Nephron progenitor cell (in vitro differentiated cells): ENCODE data around the gene RBMS1.

Source experiments
- DNase-seq: peaks from one replicate; pipeline ENCODE4 v3.0.0; 2021
- H3K27ac Mint-ChIP-seq: 2 replicates; pipeline ENCODE4 v1.8.0; 2021; ENCODE audit warnings: mild to moderate bottlenecking, moderate library complexity, mixed read lengths
- H3K27me3 Mint-ChIP-seq: 2 replicates; pipeline ENCODE4 v1.8.0; 2021; ENCODE audit warnings: mild to moderate bottlenecking, low read depth, mixed read lengths; ENCODE audit not compliant: poor library complexity
- H3K36me3 Mint-ChIP-seq: 2 replicates; pipeline ENCODE4 v1.8.0; 2021; ENCODE audit warnings: low read depth, mixed read lengths
- H3K4me1 Mint-ChIP-seq: 2 replicates; pipeline ENCODE4 v1.8.0; 2021; ENCODE audit warnings: mixed read lengths
- H3K4me3 Mint-ChIP-seq: 2 replicates; pipeline ENCODE4 v1.8.0; 2021; ENCODE audit warnings: mild to moderate bottlenecking, moderate library complexity, mixed read lengths
- H3K9me3 Mint-ChIP-seq: 2 replicates; pipeline ENCODE4 v1.8.0; 2021; ENCODE audit warnings: mild to moderate bottlenecking, moderate library complexity, mixed read lengths
- CTCF ChIP-seq: fragments of 200-600 bp; sonication (generic); IDR thresholded peaks from 2 replicates; pipeline ENCODE4 v1.5.0; 2021; ENCODE audit warnings: antibody characterized with exemption

Gene RBMS1

GRCh38 chr2:160309585-160309984 lies 184.0 kb downstream of the RBMS1 start:
- Mint-ChIP-seq H3K27ac (peak overlapping the region; percentile 93), H3K9me3 (no peaks in the 10 kb centered on the region), H3K4me3 (no peak overlapping the region), H3K36me3 (peaks cover 38% of the 10 kb centered on the region), H3K27me3 (no peaks in the 10 kb centered on the region), H3K4me1 (peaks cover 26% of the 10 kb centered on the region)
- TF ChIP-seq CTCF: no peak
- no peak for DNase-seq

DNA sequence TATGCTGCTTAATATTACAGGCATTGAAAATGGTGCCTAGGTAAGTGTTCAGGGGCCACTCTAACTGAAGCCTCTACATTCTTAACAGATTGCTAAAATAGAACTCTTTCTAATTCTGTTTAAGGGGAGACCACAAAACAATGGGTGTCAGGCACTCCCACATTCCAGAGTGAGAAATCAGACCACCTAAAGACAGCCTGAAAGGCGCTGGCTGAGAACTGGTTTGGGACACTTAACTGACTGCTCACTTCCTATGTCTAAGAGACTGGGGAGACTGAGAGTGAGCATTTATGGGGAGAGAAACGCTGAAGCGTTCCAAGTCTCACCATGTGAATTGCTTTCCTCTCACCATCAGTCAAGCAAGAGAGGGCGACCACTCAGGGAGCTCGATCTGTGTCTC lies 184.7 kb downstream of the RBMS1 start:
- no peak for TF ChIP-seq CTCF
- no peaks in the 10 kb centered on the region for H3K27me3 Mint-ChIP-seq
- H3K4me1 Mint-ChIP-seq: peaks cover 25% of the 10 kb centered on the region
- no peaks in the 10 kb centered on the region for H3K9me3 Mint-ChIP-seq
- DNase-seq: no peak
- H3K27ac Mint-ChIP-seq: peak overlapping the region; percentile 93
- H3K36me3 Mint-ChIP-seq: peaks cover 39% of the 10 kb centered on the region
- no peak overlapping the region for H3K4me3 Mint-ChIP-seq

DNA sequence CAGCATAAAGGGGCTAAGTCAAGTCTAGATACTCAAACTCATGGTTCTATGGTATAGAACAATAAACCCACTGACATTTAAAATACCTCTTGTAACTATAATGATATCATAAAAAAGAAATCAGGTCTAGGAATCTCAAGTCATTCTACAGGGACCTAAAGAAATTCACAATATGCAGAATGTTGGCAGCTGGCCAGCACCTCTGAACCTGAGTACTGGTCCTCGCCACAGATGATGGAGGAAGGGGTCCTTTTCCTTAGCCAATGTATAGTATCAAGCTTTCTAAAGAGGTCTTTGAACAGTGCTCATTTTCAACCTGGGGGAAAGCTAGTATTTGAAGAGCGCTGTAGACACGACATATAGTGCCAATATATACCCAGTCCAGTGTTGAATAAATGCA lies 185.1 kb downstream of the RBMS1 start:
- H3K9me3 Mint-ChIP-seq: no peaks in the 10 kb centered on the region
- peaks cover 20% of the 10 kb centered on the region for H3K4me1 Mint-ChIP-seq
- H3K4me3 Mint-ChIP-seq: no peak overlapping the region
- H3K27me3 Mint-ChIP-seq: no peaks in the 10 kb centered on the region
- peak overlapping the region; percentile 85 for H3K27ac Mint-ChIP-seq
- peaks cover 39% of the 10 kb centered on the region for H3K36me3 Mint-ChIP-seq
- no peak for TF ChIP-seq CTCF
- no peak for DNase-seq

GRCh38 chr2:160306985-160307384 lies 186.6 kb downstream of the RBMS1 start:
- no peak for TF ChIP-seq CTCF
- DNase-seq: no peak
- H3K27me3 Mint-ChIP-seq: no peaks in the 10 kb centered on the region
- H3K9me3 Mint-ChIP-seq: no peaks in the 10 kb centered on the region
- H3K27ac Mint-ChIP-seq: no peak overlapping the region
- H3K36me3 Mint-ChIP-seq: peaks cover 38% of the 10 kb centered on the region
- peaks cover 16% of the 10 kb centered on the region for H3K4me1 Mint-ChIP-seq
- no peak overlapping the region for H3K4me3 Mint-ChIP-seq

DNA sequence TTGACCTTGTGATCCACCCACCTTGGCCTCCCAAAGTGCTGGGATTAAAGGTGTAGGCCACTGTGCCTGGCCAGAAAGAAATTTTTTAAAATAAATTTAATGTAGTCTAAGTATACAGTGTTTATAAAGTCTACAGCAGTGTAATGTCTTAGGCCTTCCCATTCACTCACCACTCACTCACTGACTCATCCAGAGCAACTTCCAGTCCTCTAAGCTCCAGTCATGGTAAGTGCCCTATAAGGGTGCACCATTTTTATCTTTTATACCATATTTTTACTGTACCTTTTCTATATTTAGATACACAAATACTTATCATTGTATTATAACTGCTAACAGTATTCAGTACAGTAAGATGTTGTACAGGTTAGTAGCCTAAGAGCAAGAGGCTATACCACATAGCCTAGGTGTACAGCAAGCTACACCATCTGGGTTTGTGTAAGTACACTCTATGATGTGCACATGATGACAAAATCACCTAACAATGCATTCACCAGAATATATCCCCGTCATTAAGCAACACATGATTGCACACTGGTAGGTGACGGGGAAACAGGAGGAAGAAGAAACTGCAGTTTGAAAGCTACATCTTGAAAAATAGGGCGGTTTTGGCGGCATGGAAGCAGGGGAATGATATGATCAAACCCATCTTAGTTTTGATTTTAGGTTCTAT lies 188.4 kb downstream of the RBMS1 start:
- Mint-ChIP-seq H3K27me3 (no peaks in the 10 kb centered on the region), H3K4me3 (no peak overlapping the region), H3K4me1 (peaks cover 16% of the 10 kb centered on the region), H3K9me3 (no peaks in the 10 kb centered on the region), H3K27ac (no peak overlapping the region), H3K36me3 (peaks cover 35% of the 10 kb centered on the region)
- no peak for DNase-seq
- TF ChIP-seq CTCF: no peak

DNA sequence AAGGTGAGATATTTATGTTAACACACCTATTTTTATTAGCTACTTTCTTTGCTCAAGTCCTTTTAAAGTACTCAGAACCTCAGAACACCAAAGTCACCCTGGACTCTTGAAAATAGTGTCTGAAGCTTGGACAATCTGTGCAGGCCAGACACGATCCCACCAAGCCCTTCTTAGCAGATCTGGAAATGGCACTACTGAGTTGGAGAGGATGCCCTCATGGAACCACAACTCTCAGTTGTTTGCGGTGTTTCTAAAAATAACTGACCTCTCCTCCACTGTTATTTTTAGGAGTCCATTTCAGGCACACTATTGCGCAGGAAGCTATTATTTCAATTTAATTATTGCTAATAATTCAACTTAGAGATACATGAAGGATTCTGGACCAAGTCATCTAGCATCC lies 190.1 kb downstream of the RBMS1 start:
- Mint-ChIP-seq H3K4me1 (peaks cover 2% of the 10 kb centered on the region), H3K36me3 (peaks cover 44% of the 10 kb centered on the region), H3K27me3 (no peaks in the 10 kb centered on the region), H3K9me3 (no peaks in the 10 kb centered on the region), H3K27ac (no peak overlapping the region), H3K4me3 (no peak overlapping the region)
- TF ChIP-seq CTCF: no peak
- no peak for DNase-seq
